GM12891 (cell line): Measurements from ENCODE around the gene PLET1.

Experiments used
- DNase-seq: peaks from one replicate; pipeline ENCODE4 v3.0.0; 2011; ENCODE audit warnings: low spot score; ENCODE audit not compliant: insufficient read length
- FAIRE-seq: peaks from 2 replicates; lab custom pipeline; 2011; peaks lifted over from hg19 to GRCh38; lab: Jason Lieb, UNC
- PAX5 ChIP-seq: IDR thresholded peaks from 2 replicates; pipeline ENCODE4 v1.6.1; 2011; ENCODE audit warnings: low read length, moderate library complexity, mild to moderate bottlenecking; ENCODE audit not compliant: insufficient read depth, severe bottlenecking
- POLR2A ChIP-seq: IDR thresholded peaks from 2 replicates; pipeline ENCODE4 v1.6.1; 2011; ENCODE audit warnings: low read depth, low read length, control low read depth
- POLR2AphosphoS5 ChIP-seq: IDR thresholded peaks from 2 replicates; pipeline ENCODE4 v1.6.1; 2011; ENCODE audit warnings: low read depth, low read length, control low read depth
- POU2F2 ChIP-seq: IDR thresholded peaks from 2 replicates; pipeline ENCODE4 v1.6.1; 2011; ENCODE audit warnings: low read depth, mild to moderate bottlenecking, control low read depth, low read length, moderate library complexity
- SPI1 ChIP-seq: IDR thresholded peaks from 2 replicates; pipeline ENCODE4 v1.6.1; 2011; ENCODE audit warnings: low read depth, low read length, control low read depth
- TAF1 ChIP-seq: IDR thresholded peaks from 2 replicates; pipeline ENCODE4 v1.6.1; 2011; ENCODE audit warnings: low read depth, low read length, control low read depth

The PLET1 gene

DNA sequence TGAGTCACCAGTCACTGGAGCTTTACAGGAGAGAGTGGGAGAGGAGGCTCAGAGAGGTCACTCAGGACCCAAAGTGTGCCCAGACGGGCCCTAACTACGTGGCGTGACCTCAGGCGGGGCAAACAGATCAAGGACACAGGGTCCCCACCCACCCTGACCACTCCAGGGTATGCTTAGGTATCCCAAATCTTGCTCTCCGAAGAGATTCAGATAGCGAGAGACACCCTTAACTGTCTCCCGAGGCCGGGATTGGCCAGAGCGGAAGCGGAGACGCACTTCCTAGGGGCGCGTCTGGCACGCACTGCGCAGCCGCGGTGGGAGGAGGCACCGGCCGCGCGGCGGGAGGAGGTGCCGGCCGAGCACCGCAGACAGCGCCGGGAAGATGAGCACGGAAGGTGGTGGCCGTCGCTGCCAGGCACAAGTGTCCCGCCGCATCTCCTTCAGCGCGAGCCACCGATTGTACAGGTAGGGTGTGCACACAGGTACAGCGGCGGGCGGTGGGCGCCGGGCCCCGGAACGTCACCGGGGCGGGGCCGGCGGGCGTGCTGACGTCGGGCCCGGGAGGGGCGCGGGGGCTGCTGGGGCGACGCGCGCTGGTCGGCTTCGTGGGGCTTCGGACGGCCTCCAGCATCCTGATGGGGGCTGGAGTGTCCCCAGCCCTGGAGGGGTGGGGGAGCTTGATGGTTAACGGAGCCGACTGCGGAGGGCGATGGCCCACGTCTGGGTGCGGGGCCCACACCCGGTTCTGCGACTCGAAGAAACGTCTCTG, 34.4 kb downstream of the PLET1 start, which contains the start of gene PTS:
Gene PTS, plus strand, starts transcription at position 367 of the 769 bp plus-strand sequence. Its CDS starts 16 bp downstream, at position 383.
- no peak for TF ChIP-seq PAX5
- peak; percentile 94 for TF ChIP-seq POLR2A
- TF ChIP-seq SPI1 = peak; percentile 70
- 0 out of 2 replicates have a peak, but pooled peaks have one; percentile 11 for TF ChIP-seq POU2F2
- peak; percentile 67; the same call in 1 of the 2 replicates for TF ChIP-seq TAF1
- TF ChIP-seq POLR2AphosphoS5 = peak; percentile 93
- peak; percentile 97 for FAIRE-seq
- peak; percentile 92 for DNase-seq

GRCh38 chr11:112225753-112226061, 35.0 kb downstream of the PLET1 start:
- DNase-seq (no peak), FAIRE-seq (no peak)
- TF ChIP-seq POLR2AphosphoS5 = no peak
- TF ChIP-seq SPI1 = no peak
- no peak for TF ChIP-seq PAX5
- no peak for TF ChIP-seq POLR2A
- no peak for TF ChIP-seq TAF1
- TF ChIP-seq POU2F2 = no peak

DNA sequence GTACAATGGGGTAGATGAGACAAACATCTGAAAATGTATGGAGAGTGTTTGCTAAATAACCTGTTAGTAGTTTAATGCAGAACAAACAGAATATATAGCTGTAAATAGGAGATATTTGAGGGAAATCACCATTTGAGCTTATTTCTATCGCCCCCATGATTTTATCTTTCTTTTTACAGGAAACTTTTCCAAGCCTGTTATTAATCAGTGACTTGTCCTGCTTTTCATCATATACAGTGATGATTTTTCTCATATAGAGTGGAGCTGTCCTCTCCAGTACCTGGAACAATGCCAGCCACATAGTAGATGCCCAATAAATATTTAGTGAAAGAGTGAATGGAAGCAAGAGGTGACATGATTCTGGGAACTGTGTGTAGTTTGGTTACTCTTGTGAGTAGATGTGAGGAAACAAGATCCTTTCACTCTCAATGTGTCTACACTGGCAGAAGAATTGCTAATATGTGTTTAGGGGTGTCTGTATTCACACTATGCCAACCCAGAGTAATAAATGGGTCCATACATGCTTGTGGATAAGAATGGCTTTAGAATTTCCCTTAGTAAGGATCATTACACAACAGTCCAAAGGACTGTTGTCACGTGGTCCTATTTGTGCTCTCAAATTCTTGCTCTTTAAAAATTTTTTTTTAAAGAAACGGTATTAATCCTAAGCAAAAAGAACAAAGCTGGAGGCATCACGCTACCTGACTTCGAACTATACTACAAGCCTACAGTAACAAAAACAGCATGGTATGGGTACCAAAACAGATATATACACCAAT, 36.7 kb downstream of the PLET1 start:
- TF ChIP-seq TAF1 (no peak), POLR2A (no peak), PAX5 (no peak), POLR2AphosphoS5 (no peak)
- FAIRE-seq (no peak), DNase-seq (no peak)

DNA sequence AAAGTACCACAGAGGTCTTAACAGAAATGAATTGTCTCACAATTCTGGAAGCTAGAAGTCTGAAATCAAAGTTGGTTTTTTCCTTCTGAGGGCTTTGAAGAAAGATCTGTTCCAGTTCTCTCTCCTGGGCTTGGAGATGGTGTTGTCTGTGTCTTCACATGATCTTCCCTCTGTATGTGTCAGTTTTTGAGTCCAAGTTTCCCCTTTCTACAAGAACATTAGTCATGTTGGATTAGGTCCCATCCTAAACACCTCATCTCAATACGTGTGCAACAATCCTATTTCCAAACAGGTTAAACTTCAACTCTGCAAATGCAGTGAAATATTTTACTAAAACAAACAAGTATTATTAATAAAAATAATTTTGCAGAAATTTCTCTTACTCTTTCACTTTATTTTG, 37.5 kb downstream of the PLET1 start:
- TF ChIP-seq TAF1 = no peak
- TF ChIP-seq POLR2AphosphoS5 = no peak
- no peak for TF ChIP-seq PAX5
- no peak for TF ChIP-seq POLR2A
- TF ChIP-seq SPI1 = no peak
- TF ChIP-seq POU2F2 = no peak
- no peak for FAIRE-seq
- DNase-seq = no peak

- FAIRE-seq (no peak), DNase-seq (no peak)
- TF ChIP-seq SPI1 (0 out of 2 replicates have a peak, but pooled peaks have one; percentile 36), TAF1 (no peak)
Measured at GRCh38 chr11:112222303-112222702, 38.4 kb downstream of the PLET1 start.

DNA sequence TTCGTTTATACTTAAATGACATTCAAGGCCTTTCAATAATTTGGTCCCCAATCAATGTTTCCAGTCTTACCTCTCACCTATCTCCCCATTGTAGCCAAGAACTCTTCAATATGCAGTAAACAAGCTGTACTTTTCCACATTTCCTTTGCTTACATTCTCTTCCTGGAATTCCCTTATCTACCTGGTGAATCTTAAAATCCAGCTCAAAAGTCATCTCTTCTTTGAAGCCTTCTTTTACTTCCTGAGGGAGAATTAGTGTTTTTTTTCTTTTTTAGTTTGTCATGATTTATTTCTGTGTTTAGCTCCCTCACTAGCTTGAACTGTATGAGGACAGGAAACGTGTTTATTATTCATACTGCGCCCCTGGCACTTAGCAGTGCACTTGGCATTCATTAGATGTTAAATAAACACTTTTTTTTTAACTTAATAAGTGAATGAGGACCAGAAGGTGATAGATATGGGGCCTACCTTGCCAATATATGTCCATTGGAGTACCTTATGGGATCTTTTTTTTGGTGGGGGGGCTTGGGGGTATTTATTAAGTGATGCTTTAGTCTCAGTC, 39.3 kb downstream of the PLET1 start:
- no peak for TF ChIP-seq POLR2AphosphoS5
- no peak for FAIRE-seq
- DNase-seq = no peak

DNA sequence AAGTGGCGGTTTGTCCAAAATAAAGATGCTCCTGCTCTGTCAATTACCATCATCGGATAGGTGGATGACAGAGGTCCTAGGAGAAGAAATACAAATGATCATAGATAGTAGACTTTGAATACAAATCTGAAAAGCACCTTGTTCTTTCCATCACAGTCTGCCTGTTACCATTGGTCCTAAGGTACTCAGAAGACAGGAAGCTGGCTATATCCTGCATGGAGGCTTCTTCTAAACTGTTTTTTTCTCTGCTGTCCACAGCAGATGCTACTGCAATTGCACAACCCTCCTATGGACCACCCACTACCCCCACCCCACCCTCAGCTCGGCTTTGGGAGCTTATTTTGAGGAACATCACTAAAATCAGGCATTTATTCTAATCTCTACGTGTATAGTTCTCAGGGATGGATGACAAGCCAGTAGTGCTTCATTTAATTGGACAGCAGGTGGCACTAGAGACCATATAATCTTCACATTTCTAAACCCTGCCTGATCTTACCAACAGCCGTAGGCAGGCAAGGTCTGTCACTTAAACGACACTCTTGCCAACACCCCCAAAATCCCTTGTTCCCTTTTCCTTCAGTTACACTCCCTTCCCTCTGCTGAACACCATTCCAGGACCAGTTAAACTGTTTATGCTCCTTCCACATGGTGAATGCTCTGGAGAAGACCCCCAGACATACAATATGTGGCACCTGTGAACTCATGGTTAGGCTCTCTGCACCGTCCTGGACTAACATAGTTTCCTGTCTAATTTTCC, 41.0 kb downstream of the PLET1 start:
- TF ChIP-seq TAF1 (no peak), PAX5 (no peak), POLR2AphosphoS5 (no peak), POLR2A (no peak), SPI1 (no peak), POU2F2 (no peak)
- FAIRE-seq (peak; percentile 87), DNase-seq (peak; percentile 26)

DNA sequence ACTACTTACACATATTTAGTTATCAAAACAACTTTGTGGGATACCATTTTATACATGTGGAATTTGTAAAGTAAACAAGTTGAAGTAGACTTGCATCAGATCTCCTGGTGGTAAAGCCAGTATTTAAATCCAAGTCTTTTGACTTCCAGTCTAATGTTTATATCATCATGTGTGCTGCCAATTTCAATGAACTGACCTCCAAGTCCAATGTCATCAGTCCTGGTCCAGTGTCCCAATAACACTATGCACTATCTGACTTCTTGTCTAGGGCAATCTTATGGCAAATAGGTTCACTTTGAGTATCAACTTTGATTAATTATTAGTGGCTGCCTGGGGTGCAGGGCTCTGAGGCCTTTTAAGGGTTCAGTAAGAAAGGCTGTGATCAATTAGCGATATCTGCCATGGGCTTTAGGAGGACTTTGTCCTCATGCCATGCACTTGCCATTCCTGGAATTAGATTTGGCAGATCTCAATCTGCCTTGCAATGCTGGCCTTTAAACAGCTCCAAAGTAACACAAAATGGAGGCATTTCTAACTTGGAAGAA, 44.0 kb downstream of the PLET1 start:
- TF ChIP-seq SPI1 = no peak
- TF ChIP-seq PAX5 = no peak
- no peak for TF ChIP-seq POLR2A
- no peak for TF ChIP-seq TAF1
- no peak for TF ChIP-seq POLR2AphosphoS5
- TF ChIP-seq POU2F2 = no peak
- no peak for DNase-seq
- FAIRE-seq = no peak

- FAIRE-seq (no peak), DNase-seq (no peak)
- no peak for TF ChIP-seq POU2F2
- no peak for TF ChIP-seq TAF1
- no peak for TF ChIP-seq SPI1
- no peak for TF ChIP-seq POLR2AphosphoS5
- no peak for TF ChIP-seq POLR2A
- no peak for TF ChIP-seq PAX5
Measured at GRCh38 chr11:112215621-112216020, 45.0 kb downstream of the PLET1 start.

DNA sequence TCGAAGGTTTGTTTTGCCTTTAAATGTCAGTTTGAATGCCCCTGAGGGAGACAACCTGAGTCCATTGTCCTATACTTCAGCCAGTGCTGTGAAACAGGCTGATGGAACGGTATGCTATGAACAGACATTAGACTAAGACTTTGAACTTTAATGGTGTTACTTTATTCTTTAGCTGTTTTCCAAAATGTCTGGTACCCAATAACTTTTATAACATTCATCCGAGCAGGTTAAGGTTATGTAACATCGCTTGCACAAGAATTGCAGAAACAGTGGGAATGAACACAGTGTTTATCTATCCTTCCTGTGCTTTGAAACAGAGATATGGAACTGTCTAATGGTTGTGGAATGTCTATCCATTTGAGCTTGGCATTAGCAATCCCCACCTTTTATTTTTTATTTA, 46.9 kb downstream of the PLET1 start:
- DNase-seq = no peak
- TF ChIP-seq TAF1 = no peak
- TF ChIP-seq POLR2A = no peak
- no peak for TF ChIP-seq PAX5
- TF ChIP-seq SPI1 = no peak
- TF ChIP-seq POU2F2 = no peak
- TF ChIP-seq POLR2AphosphoS5 = no peak
- peak; percentile 60 for FAIRE-seq
